K562 (cell line): Measurements from ENCODE around the gene EML2. TPM values are rescaled to one million over a fixed set of nuclear protein-coding genes. Genes with fewer than 3 reads are reported as not detected.

Experiments
- CCNT2 ChIP-seq: IDR thresholded peaks from 2 replicates; pipeline ENCODE4 v1.6.1; 2011; ENCODE audit warnings: borderline replicate concordance, low read depth, mild to moderate bottlenecking, moderate library complexity, mixed read lengths, low read length; ENCODE audit not compliant: insufficient read length; ENCODE audit errors: extremely low read depth
- EZH2 ChIP-seq: IDR thresholded peaks from 2 replicates; pipeline ENCODE4 v1.6.1; 2012; ENCODE audit warnings: low read depth, mild to moderate bottlenecking, inconsistent platforms, low read length, borderline replicate concordance
- NCOA2 ChIP-seq, 2 experiments: fragments of 450-650 bp; IDR thresholded peaks; 2 replicates each; pipeline ENCODE4 v1.6.1; 2018; ENCODE audit warnings: mild to moderate bottlenecking in 2 of 2, moderate library complexity in 1 of 2; ENCODE audit not compliant: partially characterized antibody in 2 of 2
- NR2C2 ChIP-seq, 2 experiments: fragments of 200-800 bp in 1 of 2; sonication (Bioruptor generic) in 1 of 2; sonication (generic) in 1 of 2; formaldehyde crosslinking in 1 of 2; IDR thresholded peaks; 2 replicates each; pipeline versions ENCODE4 v1.6.1 to v1.8.0; 2016 to 2022; ENCODE audit warnings: mild to moderate bottlenecking in 1 of 2, missing compliant biosample characterization in 1 of 2, missing genetic modification characterization in 1 of 2, missing genetic modification reagents in 1 of 2
- POU5F1 ChIP-seq: fragments of 150-350 bp; IDR thresholded peaks from 2 replicates; pipeline ENCODE4 v1.6.1; 2014; ENCODE audit warnings: borderline replicate concordance, low read length, low read depth, mild to moderate bottlenecking; ENCODE audit not compliant: partially characterized antibody
- RBM15 ChIP-seq: fragments of 200-400 bp; formaldehyde crosslinking; IDR thresholded peaks from 2 replicates; pipeline ENCODE4 v1.6.1; 2018; ENCODE audit warnings: mild to moderate bottlenecking, low read length, moderate library complexity; ENCODE audit not compliant: insufficient read depth
- SMARCC2 ChIP-seq: fragments of 450-650 bp; IDR thresholded peaks from 2 replicates; pipeline ENCODE4 v1.6.1; 2017; ENCODE audit warnings: antibody characterized with exemption, moderate library complexity, mild to moderate bottlenecking, low read depth
- ZNF184 ChIP-seq: sonication (generic); formaldehyde crosslinking; IDR thresholded peaks from 2 replicates; pipeline ENCODE4 v1.5.0; 2020; ENCODE audit warnings: missing genetic modification reagents
- polyA plus RNA-seq, 8 experiments: library from polyadenylated mRNA; depleted of rRNA in 4 of 8; stranded (reverse) in 5 of 8; unstranded in 3 of 8; fragments of >200 nt; fragmentation: Nextera tagmentation in 2 of 8; fragmentation: Illumina TruSeq in 1 of 8; extraction: Ambion mirVana in 2 of 8; extraction: Trizol in 1 of 8; gene quantifications; 2 replicates each; pipeline versions ENCODE4 v1.2.1 to v1.2.3, GENCODE V29; 2011 to 2014; ENCODE audit warnings: inconsistent platforms in 1 of 8, missing spikeins in 1 of 8
- total RNA-seq, 7 experiments: library from RNA; depleted of rRNA in 6 of 7; stranded (reverse); fragments of >200 nt in 6 of 7; fragmentation: Illumina TruSeq in 2 of 7; extraction: Trizol in 2 of 7; gene quantifications; 2 replicates each; pipeline versions ENCODE4 v1.2.1 to v1.2.3, GENCODE V29; 2011 to 2021; ENCODE audit warnings: low replicate concordance in 1 of 7
- TF ChIP-seq, protein P1 (sequence below): sonication (generic); formaldehyde crosslinking; IDR thresholded peaks from 2 replicates; pipeline ENCODE4 v1.9.0; 2022; ENCODE audit warnings: mild to moderate bottlenecking, missing genetic modification reagents
- TF ChIP-seq, protein P2 (sequence below), 2 experiments: fragments of 450-650 bp; IDR thresholded peaks; 2 replicates each; pipeline ENCODE4 v1.6.1; 2016; ENCODE audit warnings: mild to moderate bottlenecking in 2 of 2, borderline replicate concordance in 1 of 2, low read depth in 1 of 2, moderate library complexity in 1 of 2
- TF ChIP-seq, protein P3 (sequence below): fragments of 250-450 bp; sonication (Bioruptor Pico); IDR thresholded peaks from 2 replicates; pipeline ENCODE4 v1.8.0; 2021; ENCODE audit warnings: moderate library complexity, mild to moderate bottlenecking, inconsistent platforms

EML2 gene
- total and polyA plus RNA-seq, 9 of the 15 experiments (the other 6 are each of a cell fraction or from before 2014, with no cell fraction given), result 2.6 to 69.6 (median 24.8) TPM

DNA sequence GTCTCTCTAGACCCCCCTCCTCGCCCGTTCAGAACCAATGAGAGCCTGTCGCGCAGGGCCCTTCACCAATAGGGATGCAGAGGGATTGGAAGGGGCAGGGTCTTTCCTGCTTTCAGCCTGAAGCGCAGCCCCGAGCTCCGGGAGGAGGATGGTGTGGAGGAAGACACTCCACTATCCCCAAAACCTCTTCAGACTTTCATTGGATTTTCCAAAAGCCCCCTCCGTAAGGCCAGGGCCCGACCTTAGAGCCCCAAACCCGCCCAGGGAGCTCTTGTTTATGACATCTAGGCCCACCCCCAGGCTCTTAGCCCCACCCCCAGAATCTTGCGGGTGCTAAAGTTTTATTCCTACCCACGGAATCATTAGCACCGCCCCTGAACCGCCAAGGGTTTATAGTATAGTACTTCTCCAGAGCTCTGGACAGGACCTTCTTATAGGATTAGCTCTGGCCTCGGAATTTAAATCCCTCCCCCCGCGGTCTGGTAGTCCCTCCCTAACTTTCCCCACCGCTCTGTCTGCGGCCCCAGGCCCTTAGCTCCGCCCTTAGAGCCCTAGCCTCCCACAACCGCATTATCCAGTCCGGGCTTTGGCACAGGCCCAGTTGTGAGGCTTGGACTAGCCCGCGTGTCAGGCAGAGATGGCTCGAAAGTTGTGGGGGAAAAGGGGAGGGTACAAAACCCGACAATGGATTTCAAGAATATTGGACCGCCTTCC lies 6.6 kb upstream of the EML2 start (continued):
- TF ChIP-seq, protein P1, sequence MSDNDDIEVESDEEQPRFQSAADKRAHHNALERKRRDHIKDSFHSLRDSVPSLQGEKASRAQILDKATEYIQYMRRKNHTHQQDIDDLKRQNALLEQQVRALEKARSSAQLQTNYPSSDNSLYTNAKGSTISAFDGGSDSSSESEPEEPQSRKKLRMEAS (CRISPR knock-in tag), result peak; percentile 85
- TF ChIP-seq, protein P2, sequence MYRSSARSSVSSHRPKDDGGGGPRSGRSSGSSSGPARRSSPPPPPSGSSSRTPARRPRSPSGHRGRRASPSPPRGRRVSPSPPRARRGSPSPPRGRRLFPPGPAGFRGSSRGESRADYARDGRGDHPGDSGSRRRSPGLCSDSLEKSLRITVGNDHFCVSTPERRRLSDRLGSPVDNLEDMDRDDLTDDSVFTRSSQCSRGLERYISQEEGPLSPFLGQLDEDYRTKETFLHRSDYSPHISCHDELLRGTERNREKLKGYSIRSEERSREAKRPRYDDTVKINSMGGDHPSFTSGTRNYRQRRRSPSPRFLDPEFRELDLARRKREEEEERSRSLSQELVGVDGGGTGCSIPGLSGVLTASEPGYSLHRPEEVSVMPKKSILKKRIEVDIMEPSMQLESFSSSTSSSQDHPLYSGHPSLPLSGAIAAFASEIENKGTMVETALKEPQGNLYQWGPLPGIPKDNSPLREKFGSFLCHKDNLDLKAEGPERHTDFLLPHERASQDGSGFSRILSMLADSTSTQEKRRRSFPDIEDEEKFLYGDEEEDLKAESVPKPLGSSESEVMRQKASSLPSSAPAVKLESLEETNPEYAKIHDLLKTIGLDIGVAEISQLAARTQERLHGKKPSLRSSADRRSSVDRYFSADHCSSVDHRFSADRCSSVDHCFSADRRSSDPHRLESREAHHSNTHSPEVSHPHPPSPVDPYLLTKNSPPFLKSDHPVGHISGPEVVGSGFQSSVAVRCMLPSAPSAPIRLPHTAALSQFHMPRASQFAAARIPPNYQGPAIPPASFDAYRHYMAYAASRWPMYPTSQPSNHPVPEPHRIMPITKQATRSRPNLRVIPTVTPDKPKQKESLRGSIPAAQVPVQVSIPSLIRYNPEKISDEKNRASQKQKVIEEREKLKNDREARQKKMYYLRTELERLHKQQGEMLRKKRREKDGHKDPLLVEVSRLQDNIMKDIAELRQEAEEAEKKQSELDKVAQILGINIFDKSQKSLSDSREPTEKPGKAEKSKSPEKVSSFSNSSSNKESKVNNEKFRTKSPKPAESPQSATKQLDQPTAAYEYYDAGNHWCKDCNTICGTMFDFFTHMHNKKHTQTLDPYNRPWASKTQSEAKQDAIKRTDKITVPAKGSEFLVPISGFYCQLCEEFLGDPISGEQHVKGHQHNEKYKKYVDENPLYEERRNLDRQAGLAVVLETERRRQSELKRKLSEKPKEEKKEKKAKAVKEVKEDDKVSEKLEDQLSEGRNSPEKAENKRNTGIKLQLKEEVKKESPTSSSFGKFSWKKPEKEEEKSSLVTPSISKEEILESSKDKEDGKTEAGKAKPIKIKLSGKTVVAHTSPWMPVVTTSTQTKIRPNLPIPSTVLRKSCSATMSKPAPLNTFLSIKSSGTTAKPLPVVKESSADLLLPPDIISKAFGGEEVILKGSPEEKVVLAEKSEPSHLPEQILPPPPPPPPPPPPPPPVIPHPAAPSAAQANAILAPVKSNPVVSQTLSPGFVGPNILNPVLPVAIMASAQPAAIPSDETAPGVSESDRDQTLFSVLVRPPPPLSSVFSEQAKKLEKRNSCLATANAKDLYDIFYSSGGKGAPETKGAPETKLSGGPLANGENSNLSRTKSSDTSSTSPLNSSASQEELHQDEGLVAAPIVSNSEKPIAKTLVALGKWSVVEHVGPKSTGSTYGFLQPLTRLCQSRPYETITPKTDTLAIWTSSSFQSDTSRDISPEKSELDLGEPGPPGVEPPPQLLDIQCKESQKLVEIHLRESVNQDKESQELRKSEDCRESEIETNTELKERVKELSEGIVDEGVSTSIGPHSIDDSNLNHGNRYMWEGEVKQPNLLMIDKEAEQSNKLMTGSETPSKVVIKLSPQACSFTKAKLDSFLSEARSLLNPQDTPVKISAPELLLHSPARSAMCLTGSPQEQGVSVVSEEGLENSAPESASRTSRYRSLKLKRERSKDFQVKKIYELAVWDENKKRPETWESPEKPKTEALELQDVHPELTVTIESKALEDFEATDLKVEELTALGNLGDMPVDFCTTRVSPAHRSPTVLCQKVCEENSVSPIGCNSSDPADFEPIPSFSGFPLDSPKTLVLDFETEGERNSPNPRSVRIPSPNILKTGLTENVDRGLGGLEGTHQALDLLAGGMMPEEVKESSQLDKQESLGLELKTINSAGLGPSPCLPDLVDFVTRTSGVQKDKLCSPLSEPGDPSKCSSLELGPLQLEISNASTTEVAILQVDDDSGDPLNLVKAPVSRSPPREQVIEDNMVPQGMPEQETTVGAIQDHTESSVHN (IDR thresholded peaks at IDR 0.05; ENCODE audit: borderline replicate concordance in 1 of 2, low read depth in 1 of 2), result no peak
- TF ChIP-seq POU5F1 (no peak), EZH2 (no peak), RBM15 (no peak), NR2C2 (CRISPR knock-in tag; IDR thresholded peaks at IDR 0.05) (no peak), NR2C2 (tag; IDR thresholded peaks at IDR 0.05) (no peak), SMARCC2 (no peak), NCOA2 (IDR thresholded peaks at IDR 0.05; ENCODE audit: partially characterized antibody in 2 of 2) (no peak), CCNT2 (no peak), ZNF184 (CRISPR knock-in tag) (no peak)
- TF ChIP-seq, protein P3, sequence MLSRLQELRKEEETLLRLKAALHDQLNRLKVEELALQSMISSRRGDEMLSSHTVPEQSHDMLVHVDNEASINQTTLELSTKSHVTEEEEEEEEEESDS (CRISPR knock-in tag), result no peak
